K562 (cell line): Measurements from ENCODE around the gene SEPTIN1. TPM values are rescaled to one million over a fixed set of nuclear protein-coding genes. Genes with fewer than 3 reads are reported as not detected.

ENCODE experiments used
- E2F3 ChIP-seq: fragments of 250-450 bp; sonication (Bioruptor Pico); IDR thresholded peaks from 2 replicates; pipeline ENCODE4 v1.4.0; 2020; ENCODE audit warnings: mild to moderate bottlenecking
- ETV1 ChIP-seq: fragments of 450-650 bp; conservative IDR thresholded peaks from 2 replicates; pipeline ENCODE4 v1.6.1; 2016; ENCODE audit warnings: missing genetic modification characterization, control low read depth, low read depth, missing compliant biosample characterization
- FOXK2 ChIP-seq, 2 experiments: fragments of 450-650 bp; IDR thresholded peaks in 1 of 2; conservative IDR thresholded peaks in 1 of 2; 2 replicates each; pipeline ENCODE4 v1.6.1; 2016; ENCODE audit warnings: low read depth in 2 of 2, mild to moderate bottlenecking in 1 of 2
- PRMT5 ChIP-seq: sonication (generic); formaldehyde crosslinking; IDR thresholded peaks from 2 replicates; pipeline ENCODE4 v1.5.0; 2020; ENCODE audit warnings: missing genetic modification reagents
- PTBP1 ChIP-seq: fragments of 200-400 bp; formaldehyde crosslinking; IDR thresholded peaks from 2 replicates; pipeline ENCODE4 v1.6.1; 2017; ENCODE audit warnings: low read depth, low read length
- SFPQ ChIP-seq: fragments of 200-400 bp; formaldehyde crosslinking; IDR thresholded peaks from 2 replicates; pipeline ENCODE4 v1.6.1; 2017; ENCODE audit warnings: mild to moderate bottlenecking, low read depth, low read length, moderate library complexity
- STAG1 ChIP-seq: sonication (generic); formaldehyde crosslinking; IDR thresholded peaks from 2 replicates; pipeline ENCODE4 v1.5.0; 2020; ENCODE audit warnings: missing genetic modification reagents, borderline replicate concordance
- ZNF277 ChIP-seq: fragments of 250-450 bp; sonication (Bioruptor Pico); IDR thresholded peaks from 2 replicates; pipeline ENCODE4 v1.8.0; 2022; ENCODE audit warnings: inconsistent platforms, mild to moderate bottlenecking, moderate library complexity, borderline replicate concordance
- ZNF407 ChIP-seq: fragments of 450-650 bp; IDR thresholded peaks from 2 replicates; pipeline ENCODE4 v1.6.1; 2016; ENCODE audit warnings: low read depth
- polyA plus RNA-seq, 8 experiments: library from polyadenylated mRNA; depleted of rRNA in 4 of 8; stranded (reverse) in 5 of 8; unstranded in 3 of 8; fragments of >200 nt; fragmentation: Nextera tagmentation in 2 of 8; fragmentation: Illumina TruSeq in 1 of 8; extraction: Ambion mirVana in 2 of 8; extraction: Trizol in 1 of 8; gene quantifications; 2 replicates each; pipeline versions ENCODE4 v1.2.1 to v1.2.3, GENCODE V29; 2011 to 2014; ENCODE audit warnings: inconsistent platforms in 1 of 8, missing spikeins in 1 of 8
- total RNA-seq, 7 experiments: library from RNA; depleted of rRNA in 6 of 7; stranded (reverse); fragments of >200 nt in 6 of 7; fragmentation: Illumina TruSeq in 2 of 7; extraction: Trizol in 2 of 7; gene quantifications; 2 replicates each; pipeline versions ENCODE4 v1.2.1 to v1.2.3, GENCODE V29; 2011 to 2021; ENCODE audit warnings: low replicate concordance in 1 of 7

The SEPTIN1 gene
- total and polyA plus RNA-seq, 9 of the 15 experiments (the other 6 are each of a cell fraction or from before 2014, with no cell fraction given): 0.23 to 5.6 (median 1.7) TPM; not detected in 1

GRCh38 chr16:30357715-30358576 is 24.4 kb downstream of the SEPTIN1 start (continued):
- no peak for TF ChIP-seq ZNF407
- no peak for TF ChIP-seq E2F3 (CRISPR knock-in tag)
- TF ChIP-seq STAG1 (CRISPR knock-in tag): no peak
- TF ChIP-seq PTBP1: no peak
- TF ChIP-seq PRMT5: no peak
- TF ChIP-seq ETV1 (tag): no peak
- no peak for TF ChIP-seq ZNF277 (CRISPR knock-in tag)
- no peak for TF ChIP-seq FOXK2 (conservative IDR thresholded peaks at IDR 0.05 in 1 of 2, IDR thresholded peaks at IDR 0.05 in 1 of 2; ENCODE audit: low read depth in 2 of 2)
- TF ChIP-seq SFPQ: no peak
